GM21360 (cell line): ENCODE measurements around the gene MPV17L.
"Not testable (repeated sequence)": the region's sequence is repeated elsewhere in the genome, so short reads cannot be mapped to it uniquely, and the experiment has no call there.

Source experiments
- ATAC-seq: cut with Tn5 transposase; IDR thresholded peaks from one replicate; pipeline ENCODE4 v1.9.1; 2021; ENCODE audit warnings: mild to moderate bottlenecking, moderate library complexity; ENCODE audit not compliant: unreplicated experiment

MPV17L gene

DNA sequence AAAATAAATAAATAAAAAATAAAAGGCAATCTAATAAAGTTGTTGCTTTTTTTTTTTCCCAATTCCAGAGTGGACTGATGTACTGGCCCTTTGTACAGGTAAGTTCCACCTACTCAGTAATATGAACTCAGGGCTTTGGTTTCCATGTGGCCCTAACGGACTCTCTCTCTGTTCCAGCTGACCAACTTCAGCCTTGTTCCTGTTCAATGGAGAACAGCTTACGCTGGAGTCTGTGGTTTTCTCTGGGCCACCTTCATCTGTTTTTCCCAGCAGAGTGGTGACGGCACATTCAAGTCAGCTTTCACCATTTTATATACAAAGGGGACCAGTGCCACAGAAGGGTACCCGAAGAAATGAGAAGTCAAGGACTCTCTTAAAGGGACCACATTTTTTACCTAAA lies 12.2 kb downstream of the MPV17L start:
- ATAC-seq, result not testable (repeated sequence)

DNA sequence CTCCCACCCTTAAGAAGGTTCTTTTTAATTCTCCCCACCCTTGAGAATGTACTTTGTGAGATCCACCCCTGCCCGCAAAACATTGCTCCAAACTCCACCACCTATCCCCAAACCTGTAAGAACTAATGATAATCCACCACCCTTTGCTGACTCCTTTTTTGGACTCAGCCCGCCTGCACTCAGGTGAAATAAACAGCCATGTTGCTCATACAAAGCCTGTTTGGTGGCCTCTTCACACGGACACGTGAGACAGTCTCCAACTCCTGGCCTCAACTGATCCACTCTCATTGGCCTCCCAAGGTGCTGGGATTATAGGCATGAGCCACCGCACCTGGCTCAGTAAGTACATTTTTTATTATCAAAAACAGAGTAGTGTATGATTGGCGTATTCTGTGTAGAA lies 13.9 kb downstream of the MPV17L start:
- not testable (repeated sequence) for ATAC-seq

DNA sequence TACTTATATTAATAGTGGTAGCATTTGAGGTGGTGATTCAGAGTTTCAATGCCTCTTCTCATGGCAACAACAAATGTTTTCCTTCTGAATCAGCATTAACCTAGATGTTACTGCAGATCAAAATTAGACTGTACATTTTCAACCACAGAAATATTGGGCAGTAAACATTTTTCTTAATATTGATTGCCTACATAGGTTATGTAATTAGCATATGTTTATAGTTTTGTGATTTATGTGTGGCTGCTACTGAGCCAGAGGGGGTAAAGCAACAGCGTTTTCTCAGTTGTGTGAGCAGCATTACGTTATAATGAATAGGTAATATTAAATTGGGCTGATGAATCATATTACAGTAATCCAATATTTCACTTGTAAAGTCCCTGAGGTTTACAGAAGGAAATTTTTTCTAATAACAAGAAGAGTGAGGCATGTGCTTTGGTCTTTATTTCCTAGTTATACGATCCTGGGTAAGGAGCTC lies 20.0 kb downstream of the MPV17L start:
- ATAC-seq, result no peak

DNA sequence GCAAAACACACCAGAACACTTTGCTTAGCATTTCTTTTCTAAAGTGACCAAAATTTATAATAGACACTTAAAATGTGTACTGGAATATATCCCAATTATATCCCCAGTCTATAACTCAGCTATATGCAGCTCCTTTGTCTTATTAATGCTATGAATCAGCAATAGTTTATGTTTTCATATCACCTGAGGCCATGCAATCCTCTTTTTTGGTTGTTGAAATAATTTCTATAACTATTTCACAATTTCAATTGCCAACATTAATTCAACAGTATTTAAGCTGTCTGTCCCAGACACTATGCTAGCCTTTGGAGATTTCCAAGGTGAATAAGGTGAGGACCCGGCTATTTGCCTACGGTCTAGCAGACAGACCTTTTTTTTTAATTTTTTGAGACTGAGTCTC lies 21.6 kb downstream of the MPV17L start:
- no peak for ATAC-seq

DNA sequence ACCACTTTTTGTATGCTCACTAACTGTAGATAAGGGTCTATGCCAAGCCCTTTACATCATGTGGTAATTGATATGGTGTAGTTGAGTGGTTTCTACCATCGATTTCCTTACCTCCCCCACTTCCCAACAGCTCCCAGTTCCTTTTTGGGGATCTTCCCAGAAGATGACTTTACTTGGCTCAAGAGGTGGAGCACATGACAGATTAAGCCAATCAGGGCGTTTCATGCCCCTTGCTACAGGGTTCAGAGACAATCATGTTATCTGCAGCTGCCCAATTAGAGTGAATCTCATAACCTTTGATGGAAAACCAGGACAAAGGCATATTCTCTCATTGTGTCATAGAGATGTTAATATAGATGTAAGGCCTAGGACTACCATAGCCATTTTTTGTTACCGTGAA lies 22.7 kb downstream of the MPV17L start:
- ATAC-seq, result no peak

DNA sequence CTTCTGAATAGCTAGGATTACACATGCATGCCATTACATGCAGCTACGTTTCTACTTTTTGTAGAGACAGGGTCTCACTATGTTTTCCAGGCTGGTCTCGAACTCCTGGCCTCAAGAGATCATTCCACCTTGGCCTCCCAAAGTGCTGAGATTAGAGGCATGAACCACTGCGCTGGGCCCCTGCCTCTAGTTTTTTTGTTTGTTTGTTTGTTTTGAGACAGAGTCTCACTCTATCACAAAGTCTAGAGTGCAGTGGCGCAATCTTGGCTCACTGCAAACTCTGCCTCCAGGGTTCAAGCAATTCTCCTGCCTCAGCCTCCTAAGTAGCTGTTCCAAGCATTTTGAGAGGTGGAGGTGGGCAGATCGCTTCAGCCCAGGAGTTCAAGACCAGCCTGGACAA lies 26.1 kb downstream of the MPV17L start:
- not testable (repeated sequence) for ATAC-seq

DNA sequence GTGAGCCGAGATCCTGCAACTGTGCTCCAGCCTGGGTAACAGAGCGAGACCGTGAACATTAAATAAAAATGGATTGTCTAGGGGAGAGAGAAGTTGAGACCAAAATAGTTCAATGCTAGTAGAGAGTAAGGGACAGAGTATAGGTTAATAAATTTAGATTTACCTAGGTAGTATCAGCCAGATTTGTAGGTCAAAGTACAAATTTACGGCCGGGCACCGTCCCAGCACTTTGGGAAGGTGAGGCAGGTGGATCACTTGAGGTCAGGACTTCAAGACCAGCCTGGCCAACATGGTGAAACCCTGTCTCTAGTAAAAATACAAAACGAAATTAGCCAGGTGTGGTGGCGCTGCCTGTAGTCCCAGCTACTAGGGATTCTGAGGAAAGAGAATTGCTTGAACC lies 26.7 kb downstream of the MPV17L start:
- ATAC-seq, result no peak

DNA sequence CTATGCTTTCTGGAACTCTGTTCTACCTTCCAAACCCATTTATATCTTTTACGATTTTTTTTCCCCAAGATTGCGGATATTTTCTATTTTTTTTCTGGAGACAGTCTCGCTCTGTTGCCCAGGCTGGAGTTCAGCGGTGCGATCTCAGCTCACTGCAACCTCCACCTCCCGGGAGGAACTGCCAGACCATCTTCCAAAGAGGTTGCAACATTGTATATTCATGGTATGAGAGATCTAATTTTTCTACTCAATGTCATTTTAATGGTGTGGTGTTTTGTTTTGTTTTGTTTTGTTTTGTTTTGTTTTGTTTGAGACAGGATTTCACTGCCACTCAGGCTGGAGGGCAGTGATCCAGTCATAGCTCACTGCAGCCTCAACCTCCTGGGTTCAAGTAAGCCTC lies 30.3 kb downstream of the MPV17L start:
- no peak for ATAC-seq

DNA sequence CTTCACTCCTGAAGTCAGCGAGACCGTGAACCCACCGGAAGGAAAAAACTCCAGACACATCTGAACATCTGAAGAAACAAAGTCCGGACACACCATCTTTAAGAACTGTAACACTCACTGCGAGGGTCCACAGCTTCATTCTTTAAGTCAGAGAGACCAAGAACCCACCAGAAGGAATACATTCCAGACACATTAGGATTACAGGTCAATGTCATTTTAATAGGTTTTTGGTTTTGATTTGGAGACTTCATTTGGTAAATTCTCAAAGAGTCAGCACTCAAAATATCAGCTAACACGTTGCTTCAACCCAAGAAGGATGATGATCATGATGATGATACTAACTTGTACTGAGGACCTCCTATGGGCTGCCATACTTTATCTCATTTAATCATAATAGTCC lies 31.2 kb downstream of the MPV17L start:
- no peak for ATAC-seq

DNA sequence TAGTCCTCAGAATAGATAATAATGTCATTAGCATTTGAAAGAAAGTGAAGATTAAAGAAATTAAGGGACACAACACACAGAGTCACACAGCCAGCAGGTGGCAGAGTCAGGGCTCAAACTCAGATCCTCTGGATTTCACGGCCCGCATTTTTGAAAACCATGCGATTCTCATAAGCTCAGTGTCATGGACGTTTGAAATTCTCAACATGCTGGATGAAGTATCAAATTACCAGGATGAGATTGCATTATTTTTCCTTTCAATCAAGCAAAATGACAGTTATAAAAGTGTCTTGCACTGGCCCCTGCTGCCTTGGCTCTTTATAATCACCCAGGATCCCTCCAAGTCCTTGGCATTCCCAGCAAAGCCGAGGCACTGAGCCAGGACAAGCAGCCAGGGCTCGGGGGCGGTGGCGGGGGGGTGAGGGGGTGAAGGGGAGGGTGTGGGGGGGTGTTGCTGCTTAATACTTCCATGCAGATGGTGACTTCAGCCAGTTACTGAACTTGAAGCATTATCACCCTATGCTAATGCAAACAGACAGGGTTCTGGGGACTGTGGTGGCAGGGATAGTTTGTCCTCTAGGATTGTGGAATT lies 32.2 kb downstream of the MPV17L start:
- ATAC-seq, result no peak

DNA sequence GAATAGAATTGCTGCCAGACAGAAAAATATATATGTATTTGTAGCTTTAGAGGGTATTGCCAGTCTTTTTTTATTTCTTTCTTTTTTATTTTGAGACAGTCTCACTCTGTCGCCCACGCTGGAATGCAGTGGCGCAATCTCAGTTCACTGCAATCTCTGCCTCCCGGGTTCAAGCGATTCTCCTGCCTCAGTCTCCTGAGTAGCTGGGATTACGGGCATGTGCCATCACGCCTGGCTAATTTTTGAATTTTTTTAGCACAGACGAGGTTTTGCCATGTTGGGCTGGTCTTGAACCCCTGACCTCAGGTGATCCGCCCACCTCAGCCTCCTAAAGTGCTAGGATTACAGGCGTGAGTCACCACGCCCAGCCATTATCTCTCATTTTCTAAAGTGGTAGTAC lies 35.3 kb downstream of the MPV17L start:
- not testable (repeated sequence) for ATAC-seq

DNA sequence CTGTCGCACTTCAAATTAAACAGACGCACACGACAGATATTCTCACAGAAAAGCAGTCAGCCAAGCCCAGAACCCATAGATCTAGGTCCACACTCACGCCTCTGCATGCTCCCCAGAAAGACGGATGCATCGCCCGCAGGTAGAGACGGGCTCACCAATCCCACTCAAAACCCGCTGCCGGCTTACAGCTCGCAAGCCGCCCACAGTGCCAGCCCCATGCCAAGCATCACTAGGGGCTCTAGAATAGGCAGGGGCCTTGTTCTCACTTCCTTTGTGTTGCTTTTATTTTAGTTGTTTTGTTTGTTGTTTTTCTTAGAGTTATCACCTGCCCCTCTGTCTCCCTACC lies 38.5 kb downstream of the MPV17L start:
- no peak for ATAC-seq

DNA sequence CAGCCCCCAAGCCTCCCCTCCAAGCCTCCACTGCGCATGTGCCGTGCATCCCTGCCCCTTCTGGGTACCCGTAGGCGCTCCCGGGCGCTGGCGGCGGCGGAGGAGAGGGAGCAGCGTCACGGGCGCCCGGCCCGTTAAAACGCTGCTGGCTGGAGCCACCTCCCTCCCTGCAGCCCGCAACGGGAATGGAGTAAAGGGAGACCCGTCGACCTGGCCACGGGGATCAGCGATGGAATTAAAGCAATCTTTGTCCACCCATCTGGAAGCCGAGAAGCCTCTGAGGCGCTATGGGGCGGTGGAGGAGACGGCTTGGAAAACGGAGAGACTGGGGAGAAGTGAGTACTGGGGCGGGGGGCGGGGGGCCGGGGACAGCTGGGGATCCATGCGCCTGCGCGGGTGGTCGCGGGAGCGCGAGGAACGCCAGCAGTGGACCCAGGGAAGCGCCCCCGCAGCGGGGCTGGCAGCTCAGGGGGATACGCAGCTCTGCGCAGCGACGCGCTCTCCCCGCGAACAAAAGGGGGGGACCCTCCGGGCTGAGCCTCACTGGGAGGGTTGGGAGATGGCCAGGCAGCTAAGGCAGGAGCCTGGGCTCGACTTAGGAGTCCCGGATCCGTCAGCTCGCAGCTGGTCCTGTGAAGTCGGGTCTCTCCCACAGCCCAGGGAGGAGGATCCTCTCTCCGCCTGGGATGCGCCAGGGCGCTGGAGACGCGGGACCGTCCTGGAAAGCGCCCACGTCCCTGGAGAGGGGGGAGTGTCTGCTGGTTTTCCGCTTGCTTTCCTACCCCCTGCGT lies 39.1 kb downstream of the MPV17L start, which contains the start of gene BMERB1:
TSS of gene BMERB1 (plus strand) at position 164 of the 791 bp plus-strand sequence. CDS start at position 230, 66 bp downstream.
- no peak for ATAC-seq

DNA sequence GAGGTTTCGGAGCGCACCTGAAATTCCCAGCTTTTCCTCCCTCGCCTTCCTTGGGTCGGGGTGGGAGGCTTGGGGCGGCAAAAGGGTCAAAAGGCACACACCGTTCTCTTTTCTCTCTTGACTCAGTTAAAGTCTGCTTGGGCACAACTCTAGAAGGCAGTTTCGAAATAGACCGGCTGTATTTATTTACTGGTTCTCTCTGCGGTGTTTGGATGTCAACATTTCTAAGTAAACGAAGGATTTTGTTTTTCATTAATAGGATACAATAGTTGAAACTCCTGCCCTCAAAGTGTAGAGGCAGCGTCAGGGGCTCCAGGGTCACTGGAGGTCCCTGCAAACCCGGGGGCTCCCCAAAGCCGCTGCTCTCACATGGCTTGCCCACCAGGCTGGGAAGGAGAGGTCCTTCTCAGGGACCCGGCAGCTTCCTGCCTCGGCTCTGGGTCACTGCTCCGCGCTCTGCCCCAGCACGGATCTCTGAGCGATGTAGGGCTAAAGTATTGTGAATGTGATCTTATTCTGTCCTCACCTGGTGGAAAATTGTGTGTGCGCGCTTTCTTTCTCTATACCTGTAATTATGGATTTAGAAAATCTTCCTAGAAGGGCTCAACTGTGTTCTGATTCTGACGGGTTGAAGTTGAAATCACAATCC lies 39.8 kb downstream of the MPV17L start:
- no peak for ATAC-seq

DNA sequence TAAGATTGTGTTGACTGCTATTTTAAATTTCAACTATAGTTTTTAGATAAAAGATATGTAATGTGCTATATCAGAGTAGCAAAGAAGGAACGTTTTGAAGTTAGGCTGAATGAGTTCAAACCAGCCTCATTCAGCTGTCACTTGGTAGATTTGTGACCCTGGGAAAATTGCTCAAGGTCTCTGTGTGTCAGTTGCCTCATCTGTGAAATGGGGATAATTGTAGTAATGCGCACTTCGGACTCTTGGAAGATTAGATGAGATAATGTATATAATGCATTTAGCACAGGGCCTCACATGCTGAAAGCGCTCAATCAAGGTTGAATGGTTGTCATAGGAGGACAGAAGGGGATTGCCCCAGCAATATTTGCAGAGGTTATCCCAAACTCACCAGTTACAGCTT lies 43.5 kb downstream of the MPV17L start:
- ATAC-seq, result no peak

DNA sequence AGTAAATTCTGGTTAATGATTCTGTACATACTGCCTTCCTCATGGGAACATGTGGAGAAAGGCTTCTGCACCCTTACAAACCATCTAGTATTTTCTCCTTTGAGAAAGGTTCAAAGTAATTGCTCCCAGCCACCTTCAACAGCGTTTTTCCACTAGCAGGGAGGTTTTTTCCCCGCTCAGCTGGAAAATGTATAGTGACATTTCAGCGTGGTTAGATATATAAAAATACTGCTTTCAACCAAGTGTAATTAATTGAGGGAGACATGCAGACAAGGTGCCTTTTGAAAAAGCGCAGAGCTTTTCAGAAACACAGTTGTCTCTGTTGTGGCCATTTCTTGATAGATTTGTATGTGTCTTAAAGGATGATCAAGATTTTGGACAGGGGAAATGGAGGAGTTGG lies 44.0 kb downstream of the MPV17L start:
- no peak for ATAC-seq

DNA sequence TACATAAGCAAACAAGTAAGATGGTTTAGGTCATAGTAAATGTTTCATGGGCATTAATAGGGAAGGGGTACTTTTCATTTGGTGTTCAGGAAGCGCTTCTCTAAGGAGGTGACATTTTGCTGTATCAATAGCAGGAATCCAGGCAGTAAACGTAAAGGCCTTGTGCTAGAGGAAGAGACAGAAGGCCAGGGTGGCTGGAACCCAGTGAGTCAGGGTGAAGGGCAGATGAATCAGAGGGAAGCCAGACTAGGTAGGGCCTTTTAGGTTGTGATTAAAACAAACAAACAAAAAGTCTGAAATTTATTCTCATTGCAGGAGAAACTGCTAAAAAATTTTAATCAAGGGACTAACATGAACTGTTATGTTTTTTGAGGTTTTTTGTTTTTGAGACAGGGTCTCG lies 45.3 kb downstream of the MPV17L start:
- no peak for ATAC-seq

DNA sequence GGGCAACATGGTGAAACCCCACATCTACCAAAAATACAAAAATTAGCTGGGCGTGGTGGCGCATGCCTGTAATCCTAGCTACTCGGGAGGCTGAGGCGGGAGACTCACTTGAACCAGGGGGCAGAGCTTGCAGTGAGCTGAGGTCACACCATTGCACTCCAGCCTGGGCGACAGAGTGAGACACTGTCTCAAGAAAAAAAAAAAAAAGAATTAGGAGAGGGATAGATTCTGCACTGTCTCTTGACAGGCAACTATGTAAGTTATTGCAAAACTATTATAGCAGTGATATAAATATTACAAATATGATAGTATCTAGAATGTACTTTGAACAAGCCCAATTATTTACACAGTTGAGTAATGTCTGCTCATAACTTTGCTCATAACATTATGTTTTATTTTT lies 46.6 kb downstream of the MPV17L start:
- ATAC-seq, result not testable (repeated sequence)

DNA sequence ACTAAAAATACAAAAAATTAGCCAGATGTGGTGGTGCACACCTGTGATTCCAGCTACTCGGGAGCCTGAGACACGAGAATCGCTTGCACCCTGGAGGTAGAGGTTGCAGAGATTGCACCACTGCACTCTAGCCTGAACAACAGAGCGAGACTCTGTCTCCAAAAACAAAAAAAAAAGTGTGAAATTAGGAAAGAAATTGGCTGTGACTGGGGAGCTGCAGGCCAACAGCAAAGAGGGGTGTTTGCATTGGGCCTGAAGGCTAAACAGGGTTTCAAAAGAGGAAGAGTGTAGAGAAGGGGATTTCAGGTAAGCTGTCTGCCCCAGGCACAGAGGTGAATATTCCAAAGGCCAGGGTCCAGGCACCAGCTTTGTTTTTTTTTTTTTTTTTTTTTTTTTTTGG lies 48.2 kb downstream of the MPV17L start:
- ATAC-seq, result no peak

DNA sequence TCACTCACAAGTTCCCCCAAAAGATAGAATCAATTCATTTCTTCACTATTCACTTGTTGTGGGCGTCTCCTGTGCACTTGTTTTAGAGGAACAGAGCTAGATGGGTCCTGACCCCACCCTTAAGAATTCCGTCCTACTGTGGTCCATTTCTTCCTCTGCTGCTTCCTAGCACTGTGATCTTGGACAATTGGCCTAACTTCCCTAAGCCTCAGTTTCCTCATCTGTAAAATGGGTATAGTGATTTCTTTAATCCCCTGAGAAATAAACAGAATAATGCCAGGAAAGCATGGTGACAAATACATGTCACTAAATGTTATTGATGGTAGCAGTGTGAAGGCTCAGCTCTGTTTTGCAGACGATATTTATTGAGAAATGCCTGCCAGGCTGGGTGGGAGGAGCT lies 48.7 kb downstream of the MPV17L start:
- ATAC-seq, result no peak

DNA sequence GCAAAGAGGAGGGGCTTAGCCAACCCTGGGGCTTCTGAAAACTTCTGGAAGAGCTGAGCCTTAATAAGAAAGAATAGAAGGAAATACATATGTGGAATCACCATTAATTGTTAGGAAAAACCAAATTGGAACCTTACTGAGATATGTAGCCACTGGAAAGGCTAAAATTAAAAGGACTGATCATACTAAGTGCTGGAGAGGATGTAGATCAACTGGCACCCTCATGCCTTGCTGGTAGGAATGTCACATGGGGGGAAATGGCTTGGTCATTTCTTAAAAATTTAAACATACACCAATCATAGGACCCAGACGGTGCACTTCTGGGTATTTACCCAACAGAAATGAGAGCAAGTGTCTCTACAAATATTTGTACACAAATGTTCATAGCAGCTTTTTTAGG lies 49.9 kb downstream of the MPV17L start:
- ATAC-seq, result no peak

DNA sequence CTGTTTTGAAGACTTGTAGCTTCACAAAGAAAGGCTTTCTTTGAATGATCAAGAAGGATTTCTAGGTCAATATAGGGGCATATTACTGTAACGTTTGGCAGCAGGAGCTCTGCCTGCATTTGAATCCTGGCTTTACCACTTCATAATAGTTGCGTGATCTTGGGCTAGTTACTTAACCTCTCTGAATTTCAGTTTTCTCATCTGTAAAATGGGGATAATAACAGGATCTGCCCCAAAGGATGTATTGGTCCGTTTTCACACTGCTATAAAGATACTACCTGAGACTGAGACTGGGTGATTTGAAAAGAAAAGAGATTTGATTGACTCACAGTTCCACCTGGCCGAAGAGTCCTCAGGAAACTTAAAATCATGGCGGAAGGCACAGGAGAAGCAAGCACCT lies 51.3 kb downstream of the MPV17L start:
- ATAC-seq, result no peak
